ENCODE data around the gene HOXA11. TPM values are rescaled to one million over a fixed set of nuclear protein-coding genes. Genes with fewer than 3 reads are reported as not detected.

HOXA11 gene
- total RNA-seq, 6 donors from 2014 or later = not detected

DNA sequence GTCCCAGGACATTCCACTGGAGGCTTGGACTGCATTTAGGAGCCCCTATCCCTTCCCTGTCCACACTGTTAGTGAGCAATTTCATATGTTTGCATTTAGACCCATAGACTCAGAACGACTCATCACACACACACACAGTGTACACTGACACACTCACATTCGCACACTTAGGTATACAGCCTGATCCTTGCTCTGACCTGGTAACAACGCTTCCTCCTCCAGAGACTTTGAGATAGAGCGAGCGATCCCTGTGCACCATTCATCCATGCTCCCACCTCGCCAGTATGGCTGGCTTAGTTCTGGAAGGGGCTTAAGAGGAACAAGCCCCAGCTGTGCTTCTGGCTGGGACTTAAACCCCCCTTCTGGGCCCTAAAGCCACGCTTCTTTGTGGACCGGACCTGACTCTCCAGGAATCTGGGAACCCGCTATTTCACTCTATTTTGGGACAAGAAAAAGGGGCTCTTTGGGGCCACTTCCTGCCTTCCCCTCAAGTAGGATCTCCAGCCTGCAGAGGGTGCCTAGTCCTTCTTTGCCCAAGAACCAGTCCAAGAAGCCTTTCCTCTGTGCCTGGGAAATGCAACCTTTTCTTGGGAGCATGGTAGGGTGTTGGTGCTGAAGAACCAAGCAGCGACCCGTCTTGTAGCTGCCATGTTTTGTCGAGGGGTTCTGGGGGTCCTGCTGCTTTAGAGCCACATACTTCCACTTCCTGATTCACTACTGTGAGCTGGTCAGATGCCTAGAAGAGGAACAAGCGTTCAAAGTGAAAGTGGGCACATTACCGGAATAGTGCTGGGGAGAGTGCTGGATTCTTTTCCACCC lies 15.9 kb upstream of the HOXA11 start:
- 9% methylated on average over 6 to 14 of the region's 14 CpGs for WGBS, 2 donors
- peak overlapping the region in 2 of 4 donors; percentile 41 to 43 for H3K4me3 ChIP-seq
- no peak overlapping the region for H3K27ac ChIP-seq
- peaks cover 6 to 94% (median 69%) of the 10 kb centered on the region in 4 donors for H3K27me3 ChIP-seq
- TF ChIP-seq CTCF (IDR thresholded peaks at IDR 0.05) (no peak), EP300 (IDR thresholded peaks at IDR 0.05) (no peak), POLR2A (IDR thresholded peaks at IDR 0.05) (no peak), POLR2AphosphoS5 (IDR thresholded peaks at IDR 0.05) (no peak)
- peaks cover 34 to 53% (median 37%) of the 10 kb centered on the region in 4 donors for H3K4me1 ChIP-seq
- no peaks in the 10 kb centered on the region for H3K9me3 ChIP-seq
- ATAC-seq (ENCODE audit: low FRiP score in 2 of 2) (peak; percentile 47 to 66), DNase-seq (no peak)
- H3K36me3 ChIP-seq = no peaks in the 10 kb centered on the region

DNA sequence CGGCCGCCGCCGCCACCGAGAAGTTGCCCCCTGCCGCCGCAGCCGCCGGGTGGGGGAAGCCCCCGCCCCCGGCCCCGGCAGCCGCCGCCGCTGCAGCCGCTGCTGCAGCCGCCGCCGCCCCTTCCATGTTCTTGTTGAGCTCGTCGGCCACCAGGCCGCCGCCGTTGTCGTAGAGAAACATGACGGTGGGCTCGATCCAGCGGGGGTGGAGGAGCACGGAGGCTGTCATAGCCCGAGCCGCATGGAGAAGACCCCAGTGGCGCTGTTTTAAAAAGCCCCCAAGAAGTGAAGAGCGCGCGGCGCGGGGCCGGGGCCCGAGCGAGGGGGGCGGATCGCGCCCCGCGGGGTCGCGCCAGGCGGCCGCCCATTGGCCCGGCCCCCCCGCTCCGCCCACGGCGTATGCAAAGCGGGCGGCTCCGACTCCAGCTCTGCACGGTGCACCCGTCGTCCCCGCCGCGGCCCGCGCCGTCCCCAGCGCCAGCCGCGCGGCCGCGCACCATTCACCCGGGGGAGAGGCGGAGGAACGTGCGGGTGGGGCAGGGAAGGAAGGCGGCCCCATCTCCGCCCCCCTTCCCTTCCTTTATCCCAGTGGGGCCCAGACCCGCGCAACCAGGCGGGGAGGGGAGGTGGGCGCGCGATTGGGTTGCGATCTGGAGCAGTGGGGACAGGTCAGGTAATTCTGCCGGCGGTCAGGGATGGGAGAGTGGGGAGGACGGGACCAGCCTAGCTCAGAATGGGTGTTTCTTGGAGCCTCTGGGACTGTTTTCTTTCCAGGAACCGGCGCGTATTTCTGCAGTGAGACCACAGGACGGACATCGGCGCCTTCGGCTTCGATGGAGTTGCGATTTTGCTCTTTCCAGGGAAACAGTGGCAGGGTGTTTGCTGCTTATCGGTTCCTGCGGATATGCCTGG lies 15.1 kb upstream of the HOXA11 start, which contains the start of gene HOXA13:
Gene HOXA13 (minus strand): TSS at position 243 of the 912 bp plus-strand sequence. CDS start 14 bp downstream, at position 229.
- TF ChIP-seq CTCF (IDR thresholded peaks at IDR 0.05) = no peak
- no peak for TF ChIP-seq POLR2A (IDR thresholded peaks at IDR 0.05)
- TF ChIP-seq POLR2AphosphoS5 (IDR thresholded peaks at IDR 0.05) = no peak
- no peak for TF ChIP-seq EP300 (IDR thresholded peaks at IDR 0.05)
- peaks cover 6 to 93% (median 66%) of the 10 kb centered on the region in 4 donors for H3K27me3 ChIP-seq
- DNase-seq (peak in 1 of 2 donors; percentile 84), ATAC-seq (ENCODE audit: low FRiP score in 2 of 2) (peak in 1 of 2 donors; percentile 52)
- H3K4me3 ChIP-seq = peak within 1 kb of the TSS in 3 of 4 donors; percentile 29 to 43 (median 41)
- H3K4me1 ChIP-seq = peaks cover 28 to 47% (median 33%) of the 10 kb centered on the region in 4 donors
- no peak within 1 kb of the TSS for H3K27ac ChIP-seq
- WGBS, 2 donors = 0 to 6% methylated on average over 3 to 37 of the region's 99 CpGs
- no peaks in the 10 kb centered on the region for H3K9me3 ChIP-seq
- no peaks in the 10 kb centered on the region for H3K36me3 ChIP-seq

DNA sequence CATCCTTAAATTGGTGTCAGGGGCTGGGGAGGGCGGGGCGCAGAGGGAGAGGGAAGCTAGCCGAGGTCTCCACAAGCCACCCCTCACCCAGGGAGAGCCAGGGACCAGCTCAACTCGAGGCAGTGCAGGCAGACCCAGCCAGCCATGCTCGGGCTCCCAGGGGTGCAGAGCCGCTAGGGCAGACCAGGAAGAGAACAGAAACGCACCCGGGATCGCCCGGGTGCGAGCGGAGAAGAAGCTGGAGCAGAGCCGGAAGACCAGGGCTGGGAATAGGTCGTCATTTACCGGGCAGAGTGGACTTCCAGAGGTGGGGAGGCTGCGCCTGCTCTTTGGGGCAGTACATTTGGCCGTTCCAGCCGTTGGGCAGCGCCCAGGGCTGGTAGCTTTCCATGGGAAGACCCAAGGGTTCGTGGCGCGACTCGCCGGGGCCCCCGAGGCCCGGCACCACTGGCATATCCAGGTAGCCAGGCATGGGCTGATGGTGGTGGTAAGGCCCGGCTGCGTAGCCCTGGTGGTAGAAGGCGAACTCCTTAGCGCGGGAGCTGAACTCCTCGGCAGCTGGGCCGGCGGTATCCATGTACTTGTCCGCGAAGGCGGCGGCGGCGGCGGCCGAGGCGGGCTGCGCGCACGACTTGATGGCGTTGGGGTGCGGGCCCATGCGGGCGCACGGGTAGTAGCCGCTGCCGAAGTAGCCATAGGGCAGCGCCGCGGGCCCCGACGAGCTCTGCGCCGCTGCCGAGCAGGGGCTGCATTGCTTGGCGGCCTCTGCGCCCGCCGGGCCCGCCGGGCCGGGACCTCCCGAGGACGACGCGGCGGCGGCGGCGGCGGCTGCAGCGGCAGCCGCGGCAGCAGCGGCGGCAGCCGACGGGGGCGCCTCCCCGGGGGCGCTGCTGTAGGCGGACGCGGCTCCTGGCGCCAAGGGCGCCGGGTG lies 14.1 kb upstream of the HOXA11 start:
- Histone ChIP-seq H3K27ac (no peak overlapping the region), H3K9me3 (no peaks in the 10 kb centered on the region), H3K4me1 (peaks cover 24 to 41% (median 29%) of the 10 kb centered on the region in 4 donors), H3K4me3 (peak overlapping the region in 3 of 4 donors; percentile 29 to 43 (median 32)), H3K36me3 (no peaks in the 10 kb centered on the region), H3K27me3 (peaks cover 6 to 92% (median 59%) of the 10 kb centered on the region in 4 donors)
- TF ChIP-seq EP300 (IDR thresholded peaks at IDR 0.05) = no peak
- TF ChIP-seq CTCF (IDR thresholded peaks at IDR 0.05) = peak in 1 of 6 experiments; percentile 19
- ATAC-seq (ENCODE audit: low FRiP score in 2 of 2) (peak in 1 of 2 donors; percentile 10), DNase-seq (peak in 1 of 2 donors; percentile 88)
- 6 to 9% methylated on average over 24 to 31 of the region's 93 CpGs for WGBS, 2 donors

GRCh38 chr7:27198138-27198841 lies 13.3 kb upstream of the HOXA11 start:
- H3K36me3 ChIP-seq = no peaks in the 10 kb centered on the region
- peaks cover 3 to 92% (median 60%) of the 10 kb centered on the region in 4 donors for H3K27me3 ChIP-seq
- H3K27ac ChIP-seq = no peak overlapping the region
- TF ChIP-seq CTCF (IDR thresholded peaks at IDR 0.05) = no peak
- no peak for TF ChIP-seq EP300 (IDR thresholded peaks at IDR 0.05)
- TF ChIP-seq POLR2AphosphoS5 (IDR thresholded peaks at IDR 0.05) = no peak
- no peak for TF ChIP-seq POLR2A (IDR thresholded peaks at IDR 0.05)
- ATAC-seq (ENCODE audit: low FRiP score in 2 of 2) = no peak
- DNase-seq = peak in 1 of 2 donors; percentile 46
- H3K4me1 ChIP-seq = peaks cover 26 to 42% (median 31%) of the 10 kb centered on the region in 4 donors
- 13 to 15% methylated on average over 29 of the region's 29 CpGs for WGBS, 2 donors
- peak overlapping the region in 1 of 4 donors; percentile 43 for H3K4me3 ChIP-seq
- H3K9me3 ChIP-seq = no peaks in the 10 kb centered on the region
